NK-92 (cell line): ENCODE measurements around the gene TMEM255B.
"Not testable (repeated sequence)": the region's sequence is repeated elsewhere in the genome, so short reads cannot be mapped to it uniquely, and the experiment has no call there.

Experiments used
- DNase-seq: peaks from one replicate; lab custom pipeline; 2025; ENCODE audit not compliant: unreplicated experiment; lab: John Stamatoyannopoulos, UW

Gene TMEM255B

DNA sequence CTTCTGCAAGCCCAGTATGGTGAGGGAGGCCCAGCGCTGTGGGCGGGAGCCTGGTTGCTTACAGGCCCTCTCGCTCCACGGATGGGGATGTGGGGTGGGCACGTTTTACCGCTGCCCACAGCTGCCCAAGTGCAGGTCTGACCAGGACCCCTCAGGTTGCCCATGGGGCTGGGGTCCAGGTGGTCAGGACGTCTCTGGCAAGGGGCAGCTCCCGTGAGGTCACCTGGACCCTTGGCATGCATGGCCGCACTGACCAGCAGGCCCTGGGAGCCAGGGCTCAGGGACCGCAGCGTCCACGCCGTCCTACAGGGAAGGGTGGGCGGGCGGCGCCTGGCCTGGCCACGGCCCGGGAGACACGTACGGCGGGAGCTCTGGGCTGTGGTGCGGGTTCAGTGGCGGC is 72.0 kb downstream of the TMEM255B start:
- DNase-seq: no peak

DNA sequence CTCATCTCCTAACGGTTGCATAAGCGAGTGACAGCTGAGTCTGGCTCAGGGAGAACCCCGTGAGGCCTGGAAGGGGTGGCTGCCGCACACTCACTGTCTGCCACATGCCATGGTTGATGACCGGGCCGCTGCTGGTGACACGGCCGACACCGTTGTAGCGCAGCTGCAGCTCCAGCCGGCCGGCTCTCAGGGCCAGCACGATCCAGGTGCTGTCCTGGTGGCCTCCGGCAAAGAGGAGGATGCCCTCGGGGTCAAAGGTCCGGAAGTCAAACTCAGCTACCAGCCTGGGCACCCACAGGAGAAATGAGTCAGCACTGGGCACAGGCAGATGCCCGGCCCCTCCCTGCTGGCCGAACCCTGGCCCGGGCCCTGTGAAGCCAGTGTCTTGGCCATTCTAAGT is 73.2 kb downstream of the TMEM255B start:
- no peak for DNase-seq

DNA sequence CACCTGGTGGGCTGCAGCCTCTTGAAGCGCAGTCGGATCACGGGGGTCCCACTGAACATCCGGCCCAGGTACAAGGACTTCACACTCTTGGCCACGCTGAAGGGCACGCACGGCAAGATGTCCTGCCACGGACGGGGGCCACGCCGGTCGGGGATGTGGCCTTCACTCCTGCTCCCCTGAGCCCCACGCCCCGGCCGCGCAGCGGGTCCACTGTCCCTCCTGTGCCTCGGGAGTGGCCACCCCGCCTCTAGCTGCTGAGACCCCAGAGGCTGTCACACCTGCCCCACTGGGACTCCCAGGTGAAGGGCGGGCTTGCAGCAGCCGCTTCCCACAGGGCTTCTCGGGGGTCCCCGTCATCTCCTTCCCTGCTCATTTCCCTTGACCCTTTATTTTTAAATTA is 73.6 kb downstream of the TMEM255B start:
- DNase-seq: no peak

DNA sequence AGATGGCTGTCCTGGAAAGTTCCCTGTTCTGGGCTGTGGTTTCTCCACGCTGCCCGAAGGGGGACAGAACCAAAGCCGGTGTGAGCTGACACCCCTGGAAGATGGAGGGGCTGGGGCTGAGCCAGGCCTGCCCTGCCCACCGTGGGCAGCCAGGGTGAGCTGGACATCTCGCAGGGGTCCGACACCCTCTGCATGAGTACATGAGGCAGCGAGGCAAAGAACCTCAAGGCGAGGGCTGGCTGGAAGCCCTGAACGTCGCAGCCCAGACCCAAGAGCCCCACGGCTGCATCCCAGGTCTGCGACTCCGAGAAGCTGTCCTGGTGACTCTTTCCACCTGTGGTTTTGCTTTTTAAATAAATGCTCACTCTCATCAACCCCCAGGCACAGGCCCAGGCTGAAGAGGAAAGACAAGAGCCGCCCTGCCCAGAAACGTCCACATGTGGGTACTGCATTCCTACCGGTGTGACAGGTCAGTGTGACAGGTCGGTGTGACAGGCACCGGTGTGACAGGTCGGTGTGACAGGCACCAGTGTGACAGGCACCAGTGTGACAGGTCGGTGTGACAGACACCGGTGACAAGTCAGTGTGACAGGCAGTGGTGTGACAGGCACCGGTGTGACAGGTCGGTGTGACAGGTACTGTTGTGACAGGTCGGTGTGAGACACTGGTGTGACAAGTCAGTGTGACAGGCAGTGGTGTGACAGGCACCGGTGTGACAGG is 74.2 kb downstream of the TMEM255B start:
- DNase-seq: no peak

DNA sequence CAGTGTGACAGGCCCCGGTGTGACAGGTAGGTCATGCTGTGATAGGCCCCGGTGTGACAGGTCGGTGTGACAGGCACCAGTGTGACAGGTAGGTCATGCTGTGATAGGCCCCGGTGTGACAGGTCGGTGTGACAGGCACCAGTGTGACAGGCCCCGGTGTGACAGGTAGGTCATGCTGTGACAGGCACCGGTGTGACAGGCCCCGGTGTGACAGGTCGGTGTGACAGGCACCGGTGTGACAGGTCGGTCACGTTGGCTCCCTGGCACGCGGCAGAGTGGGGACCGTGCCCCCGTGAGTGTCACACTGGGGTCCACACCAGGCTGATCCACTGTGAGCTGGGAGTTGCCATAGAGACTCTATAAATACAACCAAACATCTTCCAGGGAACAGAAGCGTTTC is 75.0 kb downstream of the TMEM255B start:
- DNase-seq: not testable (repeated sequence)

DNA sequence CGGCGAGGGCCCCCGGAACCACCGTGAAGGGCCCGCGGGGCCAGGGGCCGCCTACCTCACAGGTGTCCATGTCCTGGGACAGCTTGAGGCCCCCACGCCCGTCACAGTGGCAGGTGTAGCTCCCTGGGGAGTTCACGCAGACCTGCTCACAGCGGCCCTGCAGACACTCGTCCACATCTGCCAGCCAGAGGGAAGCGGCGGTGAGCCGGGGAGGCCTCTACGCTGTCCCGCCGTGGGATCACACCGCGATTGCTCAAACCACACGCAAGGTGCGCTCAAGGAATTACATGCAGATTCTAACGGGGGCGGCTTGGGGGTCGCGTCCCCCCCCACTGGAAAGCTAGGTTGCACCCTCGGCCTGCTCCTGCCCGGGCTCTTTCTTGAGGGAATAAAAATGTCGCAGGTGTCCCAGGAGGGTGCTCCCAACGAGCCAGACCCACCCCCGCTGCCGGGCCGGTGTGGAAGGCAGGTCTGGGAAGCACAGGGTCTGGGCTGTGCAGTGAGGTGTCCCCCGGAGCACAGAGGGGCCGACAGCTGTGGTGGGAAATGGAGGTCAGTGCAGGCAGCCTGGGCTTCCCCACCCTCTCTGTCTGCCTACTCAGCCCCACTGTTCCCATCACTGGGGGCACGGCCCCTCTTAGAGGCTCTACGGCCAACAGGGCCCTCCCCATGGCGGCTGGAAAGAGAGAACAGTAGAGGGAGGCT is 75.6 kb downstream of the TMEM255B start:
- no peak for DNase-seq

DNA sequence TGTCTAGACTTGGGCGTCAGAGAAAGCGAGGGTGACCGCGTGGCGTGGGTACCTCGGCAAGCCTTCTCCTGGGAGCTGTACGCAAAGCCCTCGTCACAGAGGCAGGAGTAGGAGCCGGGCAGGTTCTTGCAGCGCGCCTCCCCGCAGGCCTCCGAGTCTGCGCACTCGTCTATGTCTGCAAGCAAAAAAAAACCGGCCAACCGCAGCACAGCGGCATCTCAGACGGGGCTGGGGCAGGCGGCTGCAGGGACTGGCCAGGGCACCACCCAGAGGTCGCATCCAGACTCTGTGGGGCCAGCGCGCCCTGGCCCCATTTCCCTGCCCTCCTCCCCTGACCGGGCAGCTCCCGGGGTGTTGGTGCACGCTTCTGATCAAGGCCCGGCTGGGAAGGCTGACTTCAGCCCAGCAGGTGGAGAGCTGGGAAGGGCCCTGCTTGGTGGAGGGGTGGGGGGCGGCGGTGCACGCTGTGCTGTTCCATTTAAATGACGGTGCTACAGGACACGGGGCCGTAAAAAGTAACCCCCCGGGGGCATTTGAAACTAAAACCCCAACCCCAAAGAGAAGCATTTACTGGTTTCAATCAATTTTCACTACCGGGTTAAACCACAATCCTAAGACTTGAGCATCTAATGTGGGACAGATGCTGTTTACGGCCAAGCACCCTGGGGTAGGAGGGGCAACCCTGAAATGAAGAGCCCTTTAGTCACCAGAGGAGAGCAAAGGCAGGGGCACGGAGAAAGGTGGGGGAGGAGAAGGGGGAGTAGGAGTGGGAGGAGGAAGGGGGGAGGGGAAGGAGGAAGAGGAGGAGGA is 76.6 kb downstream of the TMEM255B start:
- no peak for DNase-seq

DNA sequence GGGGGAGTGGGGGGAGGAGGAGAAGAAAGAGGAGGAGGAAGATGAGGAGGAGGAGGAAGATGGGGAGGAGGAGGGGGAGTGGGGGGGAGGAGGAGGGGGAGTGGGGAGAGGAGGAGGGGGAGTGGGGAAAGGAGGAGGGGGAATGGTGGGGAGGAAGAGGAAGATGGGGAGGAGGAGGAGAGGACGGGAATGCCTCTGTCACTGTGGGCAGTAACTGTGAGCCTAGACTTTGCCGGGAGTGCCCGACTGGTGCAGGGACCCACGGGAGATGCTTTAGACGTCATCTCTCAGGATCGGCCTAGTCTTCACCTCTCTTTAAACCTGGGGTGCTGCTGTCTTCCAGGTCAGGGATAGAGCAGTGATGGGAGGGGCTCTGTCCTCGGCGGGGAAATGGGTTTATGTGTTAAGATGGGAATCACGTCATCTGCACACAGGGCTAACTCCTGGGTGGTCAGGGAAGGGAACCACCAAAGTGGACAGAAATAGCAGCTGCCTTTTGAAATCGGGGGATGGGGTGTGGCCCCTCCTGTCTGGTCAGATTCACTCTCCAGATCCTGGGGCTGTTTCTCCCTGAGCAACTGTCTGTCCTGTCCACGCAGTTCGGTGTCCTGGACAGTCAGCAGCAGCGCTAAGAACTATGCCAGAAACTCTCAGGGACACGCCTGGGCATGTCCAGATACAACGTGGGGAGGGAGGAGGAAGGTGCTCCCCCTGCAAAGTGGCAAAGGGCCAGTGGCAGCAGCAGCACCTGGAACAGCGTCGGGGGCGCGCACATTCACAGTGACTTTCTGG is 77.9 kb downstream of the TMEM255B start:
- no peak for DNase-seq

DNA sequence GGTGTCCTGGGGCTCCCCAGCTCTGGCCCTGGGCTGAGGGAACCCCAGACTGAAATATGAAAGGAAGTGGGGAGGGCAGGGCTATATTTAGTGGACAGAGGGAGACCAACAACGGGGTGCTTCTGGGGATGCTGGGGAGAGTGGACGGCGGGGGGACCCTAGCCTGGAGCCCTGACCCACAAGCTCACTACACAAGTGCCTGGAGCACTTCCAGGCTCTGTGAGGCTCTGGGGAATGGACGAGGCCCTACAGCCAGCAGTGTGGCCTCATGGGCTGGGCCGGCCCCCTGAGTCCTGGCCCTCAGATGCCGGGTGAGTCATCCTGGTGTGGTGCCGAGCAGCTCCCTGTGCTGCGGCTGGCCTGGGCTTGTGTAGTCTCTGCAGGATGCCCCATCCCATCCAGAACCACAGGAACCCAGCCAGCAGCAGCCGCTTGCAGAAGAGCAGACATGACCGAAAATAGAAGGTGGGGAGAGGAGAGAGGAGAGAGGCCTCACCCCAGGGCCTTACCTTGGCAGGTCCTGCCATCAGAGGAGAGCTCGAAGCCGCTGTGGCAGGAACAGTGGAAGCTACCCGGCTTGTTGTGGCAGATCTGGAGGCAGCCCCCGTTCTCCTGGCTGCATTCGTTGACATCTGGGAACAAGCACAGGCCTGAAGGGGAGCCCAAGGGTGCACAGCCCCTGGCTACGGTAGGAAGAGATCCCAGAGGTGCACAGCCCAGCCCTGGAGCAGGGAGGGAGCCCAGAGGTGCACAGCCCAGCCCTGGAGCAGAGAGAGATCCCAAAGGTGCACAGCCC is 78.7 kb downstream of the TMEM255B start:
- no peak for DNase-seq

DNA sequence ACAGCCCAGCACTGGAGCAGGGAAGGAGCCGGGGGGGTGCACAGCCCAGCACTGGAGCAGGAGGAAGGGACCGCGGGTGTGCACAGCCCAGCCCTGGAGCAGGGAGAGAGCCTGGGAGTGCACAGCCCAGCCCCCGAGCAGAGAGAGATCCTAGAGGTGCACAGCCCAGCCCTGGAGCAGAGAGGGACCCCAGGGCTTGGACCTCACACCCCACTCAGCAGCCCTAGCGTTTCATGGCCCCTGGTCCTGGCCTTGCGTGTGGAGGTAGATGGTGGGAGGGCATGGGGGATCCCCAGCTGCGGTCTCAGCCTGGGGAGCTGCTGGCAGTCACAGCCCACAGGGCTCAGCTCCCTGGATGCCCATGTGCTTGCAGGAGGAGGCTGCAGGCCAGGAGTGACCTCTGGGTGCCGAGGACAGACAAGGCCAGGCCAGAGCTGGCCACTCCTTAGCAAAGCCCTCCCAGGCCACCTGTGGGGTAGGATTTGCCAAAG is 79.7 kb downstream of the TMEM255B start:
- no peak for DNase-seq

DNA sequence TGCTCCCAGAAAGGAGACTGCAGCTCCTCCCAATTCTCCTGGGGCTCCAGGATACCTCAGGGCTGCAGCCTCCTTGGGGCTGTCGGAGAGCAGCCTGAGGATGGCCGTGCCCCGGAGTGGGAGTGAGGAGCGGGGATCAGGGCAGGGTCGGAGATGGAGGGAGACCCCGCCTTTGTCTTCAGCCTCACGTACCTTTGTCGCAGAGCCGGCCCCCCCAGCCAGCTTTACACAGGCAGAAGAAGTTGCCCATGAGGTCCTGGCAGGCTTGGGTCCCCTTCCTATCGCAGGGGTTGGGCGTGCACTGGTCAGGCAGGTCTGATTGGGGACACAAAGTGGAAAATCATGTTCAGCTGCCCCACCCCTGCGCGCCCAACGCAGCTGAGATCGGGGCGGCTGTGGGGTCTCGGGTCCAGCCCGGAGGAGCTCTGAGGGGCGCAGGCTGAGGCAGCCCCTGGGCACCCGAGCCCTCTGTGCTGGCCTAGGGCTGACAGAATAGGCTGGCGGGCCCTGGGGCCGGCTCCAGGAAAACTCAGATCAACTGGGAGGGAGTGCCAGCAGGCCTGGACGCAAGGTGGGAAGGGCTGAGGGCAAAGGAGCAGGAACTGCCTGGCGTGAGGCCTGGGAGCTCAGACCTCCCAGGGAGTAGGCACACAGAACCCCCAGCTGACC is 80.6 kb downstream of the TMEM255B start:
- no peak for DNase-seq

DNA sequence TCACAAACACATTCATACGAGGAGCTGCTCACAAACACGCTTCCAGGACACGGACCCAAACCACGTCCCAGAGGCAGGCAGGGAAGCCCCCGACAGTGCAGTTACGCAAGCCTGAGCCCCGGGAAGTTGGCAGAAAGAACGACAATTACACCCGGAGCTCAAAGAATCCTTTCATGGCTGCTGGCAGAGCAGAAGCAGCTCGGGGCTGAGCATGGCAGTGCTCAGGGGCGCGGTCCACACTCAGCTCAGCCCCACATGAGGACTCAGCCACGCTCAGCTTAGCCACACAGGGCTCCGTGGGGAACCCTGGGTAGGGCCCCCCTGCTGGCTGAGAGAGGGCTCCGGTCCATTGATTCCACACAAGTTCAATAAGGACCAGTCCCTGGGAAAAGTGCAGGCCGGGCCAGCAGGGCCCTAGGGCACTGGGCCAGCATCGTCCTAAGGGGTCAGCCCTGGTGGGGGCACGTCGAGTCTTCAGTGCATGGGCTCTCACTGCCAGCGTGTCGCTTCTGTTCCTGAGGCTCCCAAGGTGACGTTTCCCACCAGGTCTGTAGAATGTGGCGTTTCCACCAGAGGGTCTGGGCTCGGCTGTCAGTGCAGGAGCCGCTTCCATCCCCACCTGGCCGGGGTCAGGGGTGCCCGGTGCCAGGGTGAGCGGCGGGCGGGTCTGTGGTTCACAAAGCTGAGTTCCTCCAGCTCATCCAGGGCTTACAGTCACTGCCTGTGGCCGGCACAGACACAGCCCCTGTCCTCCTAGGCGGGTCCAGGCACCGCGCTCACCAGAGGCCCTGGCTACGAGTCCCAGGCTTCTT is 81.7 kb downstream of the TMEM255B start:
- no peak for DNase-seq

DNA sequence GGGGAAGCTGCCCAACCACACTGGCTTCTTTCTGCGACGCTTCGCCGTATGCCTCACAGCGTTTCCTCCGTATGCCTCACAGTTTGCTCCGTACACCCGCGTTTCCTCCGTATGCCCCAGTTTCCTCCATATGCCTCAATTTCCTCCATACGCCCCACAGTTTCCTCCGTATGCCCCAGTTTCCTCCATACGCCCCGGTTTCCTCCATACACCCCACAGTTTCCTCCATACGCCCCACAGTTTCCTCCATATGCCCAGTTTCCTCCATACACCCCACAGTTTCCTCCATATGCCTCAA is 82.3 kb downstream of the TMEM255B start:
- DNase-seq: no peak

DNA sequence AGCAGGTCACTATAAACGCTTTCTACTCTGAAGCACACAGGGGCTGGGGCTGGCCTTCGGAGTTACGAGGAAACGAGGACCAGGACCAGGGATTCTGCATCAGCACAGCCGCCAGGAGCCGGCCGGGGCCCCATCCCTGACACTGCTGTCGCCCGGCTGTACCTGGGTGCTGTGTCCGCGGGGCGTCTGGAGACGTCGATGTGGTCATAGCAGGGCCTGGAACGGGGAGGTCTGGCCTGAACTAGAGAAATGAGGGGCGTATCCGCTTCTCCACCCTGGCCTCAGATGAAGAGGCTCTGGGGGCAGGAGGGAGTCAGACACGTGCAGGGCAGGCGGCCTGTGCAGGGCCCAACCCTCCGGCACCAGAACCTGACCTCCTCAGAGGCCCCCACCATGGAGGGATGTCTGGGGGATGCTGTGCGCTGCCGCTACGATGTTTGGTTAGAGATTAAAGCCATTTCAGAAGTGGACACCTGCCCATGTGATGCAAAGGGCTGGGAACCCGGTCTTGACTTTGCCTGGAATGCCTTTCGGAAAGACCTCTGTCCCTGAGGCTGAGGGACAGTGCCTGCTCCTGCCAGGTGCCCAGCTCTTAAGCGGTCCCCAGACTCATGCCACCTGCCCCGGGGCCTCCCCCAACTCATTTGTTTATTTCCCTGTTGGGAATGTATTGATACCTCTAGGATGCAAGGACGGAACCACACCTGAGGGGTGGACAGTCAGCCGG is 83.5 kb downstream of the TMEM255B start:
- DNase-seq: no peak

DNA sequence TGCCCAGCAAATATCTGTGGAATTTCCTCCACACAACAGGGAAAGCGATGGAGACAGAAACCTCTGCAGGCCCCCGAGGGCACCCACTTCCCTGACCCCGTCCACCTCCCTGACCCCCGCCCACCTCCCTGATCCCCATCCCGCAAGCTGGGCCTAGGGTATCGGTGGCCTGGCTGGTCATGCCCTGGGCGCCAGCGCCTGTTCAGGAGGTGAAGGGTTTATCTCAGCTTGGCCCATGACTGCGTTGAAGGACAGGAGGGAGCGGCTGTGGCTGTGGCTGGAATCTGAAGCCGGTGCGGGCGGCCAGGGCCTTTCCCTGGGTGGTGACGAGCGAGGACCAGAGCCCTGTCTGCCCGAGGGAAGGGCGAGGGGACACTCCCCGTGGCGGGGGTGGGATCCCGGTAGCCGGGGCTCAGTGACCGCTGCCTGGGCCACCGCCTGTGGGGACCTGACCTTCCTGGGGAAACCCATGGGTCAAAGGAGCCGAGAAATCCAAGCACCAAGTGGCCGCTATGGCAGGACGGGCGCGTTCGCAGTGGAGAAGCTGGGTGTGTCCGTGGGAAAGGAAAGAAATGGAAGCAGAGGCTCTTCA is 84.1 kb downstream of the TMEM255B start:
- DNase-seq: no peak

DNA sequence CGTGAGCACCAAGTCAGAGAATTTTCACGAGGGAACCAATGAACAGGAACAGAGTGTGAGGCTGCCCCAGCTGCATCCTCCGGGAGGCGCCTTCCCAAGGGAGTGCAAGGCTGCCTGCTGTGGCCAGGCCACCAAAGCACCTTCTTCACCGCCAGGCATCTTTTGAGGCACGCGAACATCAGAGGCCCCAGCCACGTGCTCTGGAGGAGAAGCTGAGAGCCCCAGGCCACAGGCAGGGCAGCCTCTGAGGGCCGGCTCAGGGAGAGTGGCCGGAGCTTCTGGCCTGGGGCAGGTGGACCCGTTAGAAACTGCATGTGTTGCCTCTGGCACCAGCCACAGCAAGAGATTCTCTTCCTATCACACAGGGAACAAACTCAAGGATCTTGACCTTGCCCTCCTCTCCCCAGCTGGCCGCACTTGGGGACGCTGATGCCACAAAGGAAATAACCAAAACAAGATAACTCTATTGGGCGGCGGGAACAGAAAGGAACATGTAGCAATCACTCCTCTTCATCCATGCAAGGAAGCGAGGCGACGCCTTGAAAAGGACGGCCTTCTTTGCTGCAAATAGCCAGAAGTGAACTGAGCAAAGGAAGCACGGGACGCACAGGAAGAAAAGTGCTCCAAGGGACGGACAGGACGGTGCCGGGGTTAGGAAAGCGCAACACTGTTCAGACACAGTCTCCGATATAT is 85.0 kb downstream of the TMEM255B start:
- no peak for DNase-seq

DNA sequence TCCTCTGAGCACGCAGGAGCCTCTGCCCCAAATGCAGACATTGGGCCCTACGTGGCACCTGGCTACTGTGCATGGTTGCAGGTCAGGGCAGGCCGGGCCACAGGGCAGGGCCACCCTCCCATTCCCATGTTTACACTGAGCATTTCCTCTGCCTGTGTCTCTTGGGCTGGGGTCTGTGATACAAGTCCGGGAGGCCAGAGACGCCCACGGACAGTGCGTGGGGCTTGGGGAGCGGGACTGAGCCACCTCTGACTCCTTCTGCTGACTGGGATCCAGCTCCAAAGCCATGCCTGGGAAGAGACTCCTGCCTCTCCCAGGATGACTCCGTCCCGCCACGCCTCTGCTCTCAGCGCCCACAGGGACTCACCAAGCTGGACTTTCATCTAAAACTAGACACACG is 86.0 kb downstream of the TMEM255B start:
- DNase-seq: no peak
